Mucosa of stomach (tissue), 1 donor: ENCODE data around the gene SH3TC2.

Source experiments
- H3K27me3 ChIP-seq: one replicate; pipeline ENCODE4 v1.7.0; 2013; ENCODE audit warnings: mild to moderate bottlenecking, low read length; ENCODE audit not compliant: control insufficient read depth, insufficient read depth
- H3K36me3 ChIP-seq: one replicate; pipeline ENCODE4 v1.7.0; 2013; ENCODE audit warnings: low read length; ENCODE audit not compliant: control insufficient read depth, insufficient read depth
- H3K4me1 ChIP-seq: one replicate; pipeline ENCODE4 v1.7.0; 2013; ENCODE audit warnings: mild to moderate bottlenecking, low read length; ENCODE audit not compliant: control insufficient read depth, insufficient read depth
- H3K4me3 ChIP-seq: one replicate; pipeline ENCODE4 v1.7.0; 2013; ENCODE audit warnings: low read length
- H3K9ac ChIP-seq: one replicate; pipeline ENCODE4 v1.7.0; 2013; ENCODE audit warnings: mild to moderate bottlenecking, low read length, moderate library complexity
- H3K9me3 ChIP-seq: one replicate; pipeline ENCODE4 v1.7.0; 2013; ENCODE audit warnings: mild to moderate bottlenecking, low read length, moderate library complexity; ENCODE audit not compliant: control insufficient read depth
- donor health status: Pancreatic carcinoma.

The SH3TC2 gene

DNA sequence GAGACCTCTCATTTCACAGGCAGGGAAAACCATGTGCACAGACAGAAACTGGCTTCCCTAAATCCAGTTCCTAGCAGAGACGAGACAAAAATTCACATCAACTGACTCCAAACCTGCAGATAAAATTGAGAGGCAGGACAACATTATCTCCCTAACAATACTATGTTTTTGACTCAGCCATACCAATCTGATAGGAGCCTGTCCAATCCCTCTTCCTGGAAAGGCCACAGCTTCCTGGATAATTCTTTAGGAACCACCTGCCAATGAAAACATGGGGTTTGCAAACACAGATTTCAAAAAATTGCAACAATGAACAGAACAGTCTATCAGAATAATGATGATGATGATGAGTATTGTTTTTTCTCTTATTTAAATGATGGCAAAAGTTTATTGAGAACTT lies 22.4 kb downstream of the SH3TC2 start:
- Histone ChIP-seq H3K27me3 (no peaks in the 10 kb centered on the region), H3K9me3 (no peaks in the 10 kb centered on the region), H3K4me1 (no peaks in the 10 kb centered on the region), H3K9ac (no peak overlapping the region), H3K36me3 (no peaks in the 10 kb centered on the region), H3K4me3 (no peak overlapping the region)

DNA sequence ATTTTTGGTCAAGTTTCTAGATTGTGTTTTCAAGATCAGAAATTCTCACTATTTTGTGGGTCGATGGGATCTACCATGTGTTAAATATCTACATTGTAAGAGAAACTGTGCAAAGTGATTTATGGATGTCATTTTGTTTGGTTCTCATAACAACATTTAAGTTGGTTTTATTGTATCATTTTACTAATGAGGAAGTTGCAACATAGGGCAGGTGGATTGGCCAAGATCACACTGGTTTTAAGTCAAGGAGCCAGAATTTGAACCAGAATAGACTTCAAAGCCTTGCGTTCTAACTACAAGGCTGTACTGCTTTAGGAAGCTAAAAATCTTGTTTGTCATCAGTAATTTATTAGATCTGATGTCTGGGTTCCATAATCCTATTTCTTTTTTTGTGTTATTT lies 23.4 kb downstream of the SH3TC2 start:
- Histone ChIP-seq H3K27me3 (no peaks in the 10 kb centered on the region), H3K36me3 (no peaks in the 10 kb centered on the region), H3K4me3 (no peak overlapping the region), H3K9ac (no peak overlapping the region), H3K9me3 (no peaks in the 10 kb centered on the region), H3K4me1 (no peaks in the 10 kb centered on the region)

DNA sequence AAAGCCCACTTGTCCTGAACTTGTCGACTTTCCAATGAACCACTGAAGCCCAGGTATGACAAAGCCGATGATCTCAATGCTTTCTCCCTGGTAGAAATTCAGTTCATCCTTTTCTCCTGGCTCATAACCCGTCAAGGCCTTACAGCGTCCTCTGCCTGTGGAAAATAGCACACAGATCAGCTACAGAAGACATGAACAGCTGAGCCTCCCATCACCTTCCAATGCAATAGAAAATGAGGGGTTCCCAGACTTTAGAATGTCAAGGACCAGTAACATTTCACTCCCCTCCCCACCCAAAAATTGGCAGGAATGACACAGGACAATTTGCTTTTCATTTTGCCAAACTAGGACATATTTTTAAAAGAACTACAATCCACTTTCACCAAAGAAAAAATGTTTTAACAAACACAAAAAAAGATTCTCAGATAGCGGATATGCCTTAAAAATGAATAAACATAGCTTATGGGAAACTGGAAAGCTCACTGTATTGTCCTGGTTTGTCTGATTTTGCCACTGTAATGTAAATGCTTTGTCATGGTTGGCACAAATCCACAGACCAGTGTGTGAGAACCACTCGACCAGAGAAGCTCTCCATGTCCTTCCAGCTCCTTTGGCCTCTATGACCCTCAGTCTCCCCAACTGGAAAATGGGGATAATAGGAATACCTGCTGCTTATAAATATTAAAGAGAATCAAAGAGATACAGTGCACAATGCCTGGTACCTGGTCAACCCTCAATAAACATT lies 24.4 kb downstream of the SH3TC2 start:
- Histone ChIP-seq H3K27me3 (no peaks in the 10 kb centered on the region), H3K4me3 (no peak overlapping the region), H3K4me1 (no peaks in the 10 kb centered on the region), H3K36me3 (no peaks in the 10 kb centered on the region), H3K9ac (no peak overlapping the region), H3K9me3 (no peaks in the 10 kb centered on the region)

DNA sequence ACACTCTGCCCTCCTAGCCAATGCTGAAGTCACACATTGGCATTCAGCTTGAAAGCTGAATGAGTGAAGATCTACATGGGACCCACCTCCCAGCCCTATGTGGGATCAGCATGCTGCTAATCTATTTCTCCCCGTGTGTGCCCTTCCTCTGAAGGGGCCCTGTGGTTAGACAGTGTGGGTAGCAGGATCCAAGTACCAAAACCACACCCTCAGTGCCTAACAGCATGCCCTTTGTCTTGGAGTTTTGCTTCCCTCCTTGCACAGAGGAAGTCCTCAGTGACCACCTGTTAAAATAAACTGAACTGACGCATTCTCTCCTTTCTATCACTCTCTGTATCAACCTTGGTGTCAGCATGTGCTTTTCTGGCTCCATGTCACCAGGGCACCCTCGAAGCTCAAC lies 25.0 kb downstream of the SH3TC2 start:
- no peaks in the 10 kb centered on the region for H3K27me3 ChIP-seq
- H3K4me3 ChIP-seq, result no peak overlapping the region
- H3K9ac ChIP-seq, result no peak overlapping the region
- H3K36me3 ChIP-seq, result no peaks in the 10 kb centered on the region
- no peaks in the 10 kb centered on the region for H3K4me1 ChIP-seq
- H3K9me3 ChIP-seq, result no peaks in the 10 kb centered on the region

DNA sequence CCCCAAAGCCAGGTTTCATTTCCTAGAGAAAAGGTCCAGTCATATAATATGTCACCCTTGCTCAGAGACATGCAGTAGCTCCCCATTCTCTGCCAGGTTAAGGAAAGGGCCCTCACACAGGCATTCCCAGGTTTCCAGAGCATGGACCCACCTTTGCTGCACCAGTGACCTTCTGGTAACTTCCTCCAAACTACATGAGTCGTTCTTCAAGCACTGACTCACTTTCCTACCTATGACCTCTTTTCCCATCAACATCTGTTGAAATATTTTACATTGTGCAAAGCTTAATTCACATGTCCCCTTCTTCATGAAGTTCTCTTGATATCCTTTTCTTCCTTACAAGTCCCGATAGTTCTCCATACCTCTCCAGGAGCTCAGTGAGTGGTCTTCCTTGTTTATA lies 25.9 kb downstream of the SH3TC2 start:
- no peaks in the 10 kb centered on the region for H3K4me1 ChIP-seq
- no peak overlapping the region for H3K9ac ChIP-seq
- no peaks in the 10 kb centered on the region for H3K36me3 ChIP-seq
- H3K27me3 ChIP-seq, result no peaks in the 10 kb centered on the region
- no peak overlapping the region for H3K4me3 ChIP-seq
- no peaks in the 10 kb centered on the region for H3K9me3 ChIP-seq

DNA sequence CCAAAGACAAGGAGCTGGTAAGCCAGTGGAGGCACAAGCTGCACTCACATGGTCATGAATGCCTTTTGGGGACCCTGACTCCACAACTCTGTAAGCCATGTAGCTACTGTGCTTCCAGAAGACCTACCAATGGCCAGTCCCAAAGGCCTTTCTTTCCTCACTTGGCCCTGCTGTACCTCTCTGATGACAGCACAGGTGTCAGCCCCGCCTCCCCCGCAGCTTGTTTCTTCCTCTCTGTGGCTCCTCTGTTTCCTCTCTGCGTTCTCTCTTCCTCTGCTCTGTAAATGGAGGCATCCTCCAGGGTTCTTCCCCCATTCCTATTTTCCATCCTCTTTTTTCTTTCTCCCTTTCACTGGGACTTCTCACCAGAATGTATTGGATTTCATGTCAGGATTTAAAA lies 26.7 kb downstream of the SH3TC2 start:
- H3K4me3 ChIP-seq, result no peak overlapping the region

DNA sequence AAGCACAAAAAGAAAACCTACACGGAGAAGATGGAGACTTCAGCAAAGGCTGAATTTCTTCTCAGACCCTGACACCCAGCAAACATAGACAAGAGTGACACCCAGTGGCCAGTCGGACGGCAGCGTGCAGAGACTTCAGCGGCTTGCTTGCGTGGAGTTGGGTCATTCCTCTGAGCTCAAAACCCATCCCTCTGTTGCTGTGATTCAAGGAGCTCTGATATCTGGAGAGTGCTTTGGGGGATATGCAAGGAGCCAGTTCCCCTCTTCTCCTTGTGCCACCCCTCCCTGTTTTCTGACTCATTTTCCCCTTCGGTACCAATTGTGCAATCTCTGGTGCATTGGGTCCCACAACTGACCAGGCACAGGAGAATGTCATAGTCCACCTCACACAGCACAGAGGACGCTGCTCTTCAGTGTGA lies 27.5 kb downstream of the SH3TC2 start:
- H3K4me3 ChIP-seq, result no peak overlapping the region
- no peaks in the 10 kb centered on the region for H3K9me3 ChIP-seq
- no peak overlapping the region for H3K9ac ChIP-seq
- H3K27me3 ChIP-seq, result no peaks in the 10 kb centered on the region
- H3K4me1 ChIP-seq, result no peaks in the 10 kb centered on the region
- no peaks in the 10 kb centered on the region for H3K36me3 ChIP-seq

More for the DNA sequence above, 26.7 kb downstream of the SH3TC2 start:
- Histone ChIP-seq H3K9ac (no peak overlapping the region), H3K4me1 (no peaks in the 10 kb centered on the region), H3K27me3 (no peaks in the 10 kb centered on the region), H3K9me3 (no peaks in the 10 kb centered on the region), H3K36me3 (no peaks in the 10 kb centered on the region)

DNA sequence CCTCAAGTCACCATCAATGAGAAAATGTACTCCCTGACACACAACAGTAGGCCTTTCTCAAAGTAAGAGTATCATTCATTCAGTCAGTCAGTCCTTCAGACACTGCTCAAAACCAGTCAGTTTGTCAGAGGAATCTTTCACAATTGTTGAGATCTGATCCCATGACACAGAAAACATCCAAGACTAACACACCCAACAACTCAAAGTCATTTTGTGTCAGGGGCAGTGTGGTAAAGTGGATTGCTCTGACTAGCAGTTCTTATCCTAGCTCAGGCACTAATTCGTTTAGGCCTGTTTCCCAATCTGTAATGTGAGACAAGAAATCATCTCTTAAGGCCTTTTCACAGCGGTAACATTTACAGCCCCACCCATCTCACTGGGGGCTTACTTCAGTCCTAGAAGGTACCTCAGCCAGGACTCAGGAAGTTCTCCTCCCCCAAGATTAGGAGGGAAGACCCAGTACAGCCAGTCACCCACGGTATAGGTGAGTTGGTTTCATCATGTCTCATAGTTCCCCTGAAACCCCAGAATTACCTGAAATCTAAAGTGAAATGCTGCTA lies 31.9 kb downstream of the SH3TC2 start:
- no peaks in the 10 kb centered on the region for H3K36me3 ChIP-seq
- H3K9me3 ChIP-seq, result no peaks in the 10 kb centered on the region
- H3K4me1 ChIP-seq, result no peaks in the 10 kb centered on the region
- H3K4me3 ChIP-seq, result no peak overlapping the region
- H3K9ac ChIP-seq, result no peak overlapping the region
- no peaks in the 10 kb centered on the region for H3K27me3 ChIP-seq

DNA sequence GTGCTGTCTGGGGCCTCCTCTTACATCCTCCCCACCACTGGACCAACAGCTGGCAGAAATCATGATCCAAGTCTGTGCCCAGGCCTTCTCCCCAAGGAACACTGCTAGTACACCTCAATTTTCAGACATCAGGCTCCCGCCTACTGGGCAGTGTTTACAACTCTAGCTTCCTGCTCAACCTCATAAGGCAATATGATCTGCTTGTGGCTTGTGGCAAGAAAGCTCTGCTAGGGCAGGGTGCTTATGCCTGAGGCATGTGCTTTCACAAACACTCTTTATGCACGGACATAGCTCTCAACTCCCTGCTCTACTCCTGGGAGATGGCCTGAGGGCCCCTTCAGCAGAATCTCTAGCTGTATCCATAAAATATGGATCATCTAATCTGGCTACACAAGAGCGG lies 32.5 kb downstream of the SH3TC2 start:
- H3K4me3 ChIP-seq, result no peak overlapping the region
- no peaks in the 10 kb centered on the region for H3K27me3 ChIP-seq
- H3K4me1 ChIP-seq, result no peaks in the 10 kb centered on the region
- no peak overlapping the region for H3K9ac ChIP-seq
- no peaks in the 10 kb centered on the region for H3K9me3 ChIP-seq
- no peaks in the 10 kb centered on the region for H3K36me3 ChIP-seq

DNA sequence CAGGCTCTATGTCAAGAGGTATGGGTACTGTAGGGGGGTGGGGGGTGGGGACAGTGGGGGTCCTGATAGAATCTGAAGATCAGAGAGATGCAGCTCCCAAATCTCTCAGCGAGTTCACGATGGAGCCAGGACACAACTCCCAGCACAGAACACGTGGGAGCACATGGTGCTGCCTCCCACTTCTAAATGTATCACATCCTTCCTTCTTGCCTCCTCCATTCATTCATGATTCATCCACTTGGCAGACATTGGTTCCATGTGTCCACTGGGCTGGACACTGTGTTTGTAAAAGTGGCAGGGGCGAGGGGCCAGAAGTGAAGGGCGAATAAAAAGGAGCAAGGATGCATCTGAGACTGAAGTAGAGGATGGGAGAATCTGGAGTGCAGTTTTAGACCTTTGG lies 33.9 kb downstream of the SH3TC2 start:
- peaks cover 7% of the 10 kb centered on the region for H3K4me1 ChIP-seq
- H3K27me3 ChIP-seq, result no peaks in the 10 kb centered on the region
- H3K4me3 ChIP-seq, result no peak overlapping the region
- no peaks in the 10 kb centered on the region for H3K36me3 ChIP-seq
- H3K9ac ChIP-seq, result no peak overlapping the region
- H3K9me3 ChIP-seq, result no peaks in the 10 kb centered on the region

DNA sequence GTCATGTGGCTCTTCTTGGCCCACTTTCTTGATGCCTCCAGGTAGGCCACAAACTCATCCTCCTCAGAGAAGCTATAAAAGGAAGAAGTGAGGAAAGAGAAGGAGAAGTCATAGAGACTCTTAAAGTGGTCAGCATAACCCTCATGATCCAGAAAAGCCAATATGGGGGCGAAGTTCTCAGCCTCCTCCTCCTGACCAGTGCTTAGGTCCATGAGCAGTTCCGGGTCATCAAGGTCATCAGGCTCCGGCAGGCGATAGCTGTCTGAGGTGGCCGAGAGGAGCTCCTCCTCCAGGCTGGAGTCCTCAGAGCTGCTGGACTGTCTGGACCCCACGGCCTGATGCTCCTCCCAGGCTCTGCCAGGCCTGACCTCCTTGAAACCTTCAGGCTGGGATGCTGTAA lies 34.7 kb downstream of the SH3TC2 start:
- H3K36me3 ChIP-seq, result no peaks in the 10 kb centered on the region
- no peak overlapping the region for H3K9ac ChIP-seq
- no peak overlapping the region for H3K4me3 ChIP-seq
- peaks cover 10% of the 10 kb centered on the region for H3K4me1 ChIP-seq
- H3K9me3 ChIP-seq, result no peaks in the 10 kb centered on the region
- H3K27me3 ChIP-seq, result no peaks in the 10 kb centered on the region

DNA sequence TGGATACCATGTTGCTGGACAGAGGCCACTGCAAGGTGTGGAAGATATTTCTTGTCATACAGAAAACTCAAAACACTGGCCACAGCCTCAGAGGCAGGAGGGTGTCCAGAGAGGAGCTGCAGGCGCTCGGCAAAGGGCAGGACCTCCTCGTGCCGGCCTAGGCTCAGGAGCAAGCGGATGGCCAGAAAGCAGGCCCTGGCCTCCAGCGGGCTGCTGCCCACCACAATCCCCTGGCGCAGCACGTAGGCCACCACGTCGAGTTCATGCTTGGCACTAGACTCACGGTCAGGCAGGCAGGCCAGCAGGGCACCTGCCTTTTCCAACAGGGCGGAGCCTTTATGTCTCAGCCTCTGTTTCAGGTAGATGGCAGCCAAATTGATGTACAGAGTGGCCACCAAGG lies 35.2 kb downstream of the SH3TC2 start:
- Histone ChIP-seq H3K4me3 (no peak overlapping the region), H3K9me3 (no peaks in the 10 kb centered on the region), H3K4me1 (peaks cover 10% of the 10 kb centered on the region), H3K27me3 (no peaks in the 10 kb centered on the region), H3K9ac (no peak overlapping the region), H3K36me3 (no peaks in the 10 kb centered on the region)
